HepG2 (cell line): Measurements from ENCODE around the gene TBC1D1. TPM values are rescaled to one million over a fixed set of nuclear protein-coding genes. Genes with fewer than 3 reads are reported as not detected.

Source experiments
- ATAC-seq: fragments of 200-7000 bp; cut with Tn5 transposase; 3 replicates; pipeline ENCODE4 v1.9.1; 2020; ENCODE audit warnings: mild to moderate bottlenecking, moderate library complexity
- BruUV-seq: library from RNA; stranded (reverse); fragments of 400-500 nt; replicated peaks from 2 replicates; lab custom pipeline; 2021; lab: Mats Ljungman, UMichigan
- CTCF ChIA-PET: fragments of 300-600 bp; formaldehyde crosslinking; extraction: SDS; loops from one replicate; lab custom pipeline; 2021; ENCODE audit warnings: low total read pairs, inconsistent platforms, low intra/inter-chr PET ratio; lab: Yijun Ruan, JAX
- POLR2A ChIA-PET: fragments of 350-600 bp; sonication (Branson Sonifier 250); formaldehyde crosslinking; loops from one replicate; lab custom pipeline; 2020; ENCODE audit warnings: antibody characterized with exemption, inconsistent platforms; lab: Yijun Ruan, JAX
- DNase-seq: peaks from one replicate; pipeline ENCODE4 v3.0.0-alpha.2; 2015; ENCODE audit warnings: low spot score
- FAIRE-seq: peaks from 3 replicates; lab custom pipeline; 2011; peaks lifted over from hg19 to GRCh38; lab: Jason Lieb, UNC
- H2AFZ ChIP-seq: one replicate; pipeline ENCODE4 v1.6.1; 2011; ENCODE audit warnings: low read length, inconsistent platforms
- H3K27ac ChIP-seq: fragments of 300-600 bp; 3 replicates; pipeline ENCODE4 v1.8.0; 2011; ENCODE audit warnings: mixed run types, mild to moderate bottlenecking, mixed read lengths, low read length, inconsistent platforms; ENCODE audit not compliant: insufficient read depth; ENCODE audit errors: extremely low read length
- H3K27me3 ChIP-seq, 2 experiments: fragments of 200-600 bp in 1 of 2; 2 replicates in 1 of 2; 3 replicates in 1 of 2; pipeline versions ENCODE4 v1.6.0 to v1.8.0; 2011; ENCODE audit warnings: low read length in 2 of 2, mild to moderate bottlenecking in 2 of 2, moderate library complexity in 2 of 2, inconsistent platforms in 1 of 2; ENCODE audit not compliant: insufficient read depth in 2 of 2, control insufficient read depth in 1 of 2
- H3K36me3 ChIP-seq, 2 experiments: fragments of 200-600 bp in 1 of 2; replicated peaks in 1 of 2; 2 replicates in 1 of 2; 3 replicates in 1 of 2; pipeline versions ENCODE4 v1.5.1 to v1.8.0; 2011; ENCODE audit warnings: low read length in 2 of 2, inconsistent platforms in 1 of 2; ENCODE audit not compliant: insufficient read depth in 2 of 2, control insufficient read depth in 1 of 2
- H3K4me1 ChIP-seq: 2 replicates; pipeline ENCODE4 v1.5.1; 2012; ENCODE audit warnings: low read length, inconsistent platforms; ENCODE audit not compliant: insufficient read depth
- H3K4me2 ChIP-seq: 2 replicates; pipeline ENCODE4 v1.6.0; 2011; ENCODE audit warnings: low read depth, low read length, inconsistent platforms
- H3K4me3 ChIP-seq, 3 experiments: fragments of 200-600 bp in 1 of 3; sonication (generic), shearing (Covaris generic) in 1 of 3; replicated peaks in 1 of 3; 2 replicates each; pipeline ENCODE4 v1.5.1; 2011 to 2016; ENCODE audit warnings: low read length in 3 of 3, inconsistent platforms in 2 of 3, low read depth in 2 of 3, mild to moderate bottlenecking in 2 of 3, control low read depth in 1 of 3, mixed read lengths in 1 of 3; ENCODE audit not compliant: insufficient read depth in 1 of 3
- H3K79me2 ChIP-seq: one replicate; pipeline ENCODE4 v1.6.1; 2011; ENCODE audit warnings: low read length, inconsistent platforms; ENCODE audit not compliant: insufficient read depth
- H3K9ac ChIP-seq: 2 replicates; pipeline ENCODE4 v1.6.0; 2011; ENCODE audit warnings: mild to moderate bottlenecking, low read depth, low read length, inconsistent platforms; ENCODE audit not compliant: insufficient read depth
- H3K9me3 ChIP-seq: 2 replicates; pipeline ENCODE4 v1.5.1; 2012; ENCODE audit warnings: mild to moderate bottlenecking, low read length
- H4K20me1 ChIP-seq: 2 replicates; pipeline ENCODE4 v1.6.0; 2011; ENCODE audit warnings: inconsistent platforms, mild to moderate bottlenecking, low read length, moderate library complexity; ENCODE audit not compliant: insufficient read depth
- CAMTA2 ChIP-seq: sonication (generic); formaldehyde crosslinking; IDR thresholded peaks from 2 replicates; pipeline ENCODE4 v1.4.0; 2020; ENCODE audit warnings: mild to moderate bottlenecking, missing genetic modification reagents, borderline replicate concordance
- CBX2 ChIP-seq, 2 experiments: fragments of 200-600 bp in 1 of 2; sonication (generic); formaldehyde crosslinking in 1 of 2; IDR thresholded peaks; 2 replicates each; pipeline versions ENCODE4 v1.7.0 to v1.8.1; 2018 to 2022; ENCODE audit warnings: low read depth in 2 of 2, low read length in 1 of 2, mild to moderate bottlenecking in 1 of 2, missing genetic modification reagents in 1 of 2
- CCAR2 ChIP-seq: fragments of 200-400 bp; formaldehyde crosslinking; optimal IDR thresholded peaks from 2 replicates; pipeline ENCODE3; 2018; ENCODE audit warnings: low read depth, mild to moderate bottlenecking, low read length, moderate library complexity
- CHCHD3 ChIP-seq: sonication (generic); formaldehyde crosslinking; IDR thresholded peaks from 2 replicates; pipeline ENCODE4 v1.8.0; 2022; ENCODE audit warnings: mild to moderate bottlenecking, missing genetic modification reagents, moderate library complexity
- GABPB1 ChIP-seq: IDR thresholded peaks from 2 replicates; pipeline ENCODE4 v1.6.1; 2016; ENCODE audit warnings: mild to moderate bottlenecking, missing genetic modification reagents, moderate library complexity, missing compliant biosample characterization
- KDM6A ChIP-seq: IDR thresholded peaks from 2 replicates; pipeline ENCODE4 v1.6.1; 2016; ENCODE audit warnings: low read depth
- MIER2 ChIP-seq: IDR thresholded peaks from 2 replicates; pipeline ENCODE4 v1.6.1; 2016; ENCODE audit warnings: missing biosample characterization, missing genetic modification reagents
- NFIB ChIP-seq: sonication (generic); formaldehyde crosslinking; IDR thresholded peaks from 2 replicates; pipeline ENCODE4 v1.9.0; 2021; ENCODE audit warnings: missing genetic modification reagents, mild to moderate bottlenecking, borderline replicate concordance
- PHB2 ChIP-seq: fragments of 450-650 bp; IDR thresholded peaks from 2 replicates; pipeline ENCODE4 v1.6.1; 2018; ENCODE audit not compliant: partially characterized antibody
- RXRB ChIP-seq: IDR thresholded peaks from 2 replicates; pipeline ENCODE4 v1.6.1; 2016; ENCODE audit warnings: borderline replicate concordance, missing genetic modification reagents, missing compliant biosample characterization
- TFDP1 ChIP-seq: IDR thresholded peaks from 2 replicates; pipeline ENCODE4 v1.6.1; 2016; ENCODE audit warnings: missing compliant biosample characterization, missing genetic modification reagents, borderline replicate concordance
- THAP8 ChIP-seq: sonication (generic); formaldehyde crosslinking; IDR thresholded peaks from 2 replicates; pipeline ENCODE4 v1.5.1; 2020; ENCODE audit warnings: missing genetic modification reagents, mild to moderate bottlenecking, borderline replicate concordance
- ZNF235 ChIP-seq: sonication (generic); formaldehyde crosslinking; IDR thresholded peaks from 2 replicates; pipeline ENCODE4 v1.8.1; 2023; ENCODE audit warnings: mild to moderate bottlenecking, missing genetic modification reagents, borderline replicate concordance
- ZNF580 ChIP-seq: IDR thresholded peaks from 2 replicates; pipeline ENCODE4 v1.6.1; 2016; ENCODE audit warnings: low read depth, borderline replicate concordance
- ZNF660 ChIP-seq: sonication (generic); formaldehyde crosslinking; IDR thresholded peaks from 2 replicates; pipeline ENCODE4 v1.5.1; 2020; ENCODE audit warnings: mild to moderate bottlenecking, low read depth, missing genetic modification reagents, borderline replicate concordance
- ZNF740 ChIP-seq: sonication (generic); formaldehyde crosslinking; IDR thresholded peaks from 2 replicates; pipeline ENCODE4 v1.4.0; 2020; ENCODE audit warnings: missing genetic modification reagents
- ZNF777 ChIP-seq: sonication (generic); formaldehyde crosslinking; IDR thresholded peaks from 2 replicates; pipeline ENCODE4 v1.4.0; 2020; ENCODE audit warnings: missing genetic modification reagents
- WGBS: methylation state at CpG from one replicate; pipeline ENCODE4 v1.1.6; 2017; ENCODE audit warnings: low lambda C conversion rate; 5-methylcytosine and 5-hydroxymethylcytosine counted together
- in situ Hi-C: cut with HindIII; loops from 2 replicates; pipeline ENCODE4 v1.10.0; 2017; ENCODE audit warnings: low pct_unique_long_range_greater_than_20kb; ENCODE audit not compliant: extremely low pct_ligation_motif_present
- intact Hi-C: fragments of 100-400 bp; cut with micrococcal nuclease; formaldehyde crosslinking; loops from one replicate; pipeline ENCODE4 v1.10.0; 2022; ENCODE audit not compliant: unreplicated experiment
- polyA plus RNA-seq, 8 experiments: library from polyadenylated mRNA; depleted of rRNA in 3 of 8; stranded (reverse) in 7 of 8; unstranded in 1 of 8; fragments of >200 nt; fragmentation: Illumina TruSeq in 4 of 8; extraction: Trizol in 4 of 8; gene quantifications; 2 replicates each; pipeline versions ENCODE4 v1.2.1 to v1.2.3, GENCODE V29; 2011 to 2016; ENCODE audit warnings: low read depth in 4 of 8, missing spikeins in 1 of 8, mixed read lengths in 1 of 8; ENCODE audit not compliant: insufficient read depth in 1 of 8
- total RNA-seq, 5 experiments: library from RNA; depleted of rRNA; stranded (reverse); fragments of >200 nt; fragmentation: Illumina TruSeq; extraction: Trizol; gene quantifications; 2 replicates each; pipeline ENCODE4 v1.2.3, GENCODE V29; 2016; ENCODE audit warnings: low read depth in 1 of 5

Gene TBC1D1
- total and polyA plus RNA-seq, 2 of the 13 experiments (the other 11 are each of a cell fraction or from before 2014, with no cell fraction given) = 37.3 to 62.8 TPM

GRCh38 chr4:37895271-37895670, 4.4 kb downstream of the TBC1D1 start:
- Histone ChIP-seq H3K9me3 (no peaks in the 10 kb centered on the region), H3K79me2 (no peaks in the 10 kb centered on the region), H2AFZ (no peak overlapping the region), H3K36me3 (no peaks in the 10 kb centered on the region), H3K4me1 (peaks cover 7% of the 10 kb centered on the region; the same call in 1 of the 2 replicates), H4K20me1 (no peaks in the 10 kb centered on the region), H3K9ac (no peak overlapping the region), H3K4me3 (no peak overlapping the region), H3K4me2 (no peak overlapping the region), H3K27ac (no peak overlapping the region), H3K27me3 (peaks cover 0 to 25% of the 10 kb centered on the region in 2 experiments; a peak in 2 of 5 replicates)
- CTCF ChIA-PET = no interaction called here
- FAIRE-seq (no peak), ATAC-seq (no peak), DNase-seq (no peak)
- no TSS peak for BruUV-seq
- intact Hi-C loops (no loop called here), in situ Hi-C loops (no loop called here)
- TF ChIP-seq PHB2 (no peak), ZNF740 (CRISPR knock-in tag) (no peak), NFIB (no peak), CBX2 (IDR thresholded peaks at IDR 0.05; ENCODE audit: low read depth, low read length) (no peak), CBX2 (CRISPR knock-in tag; IDR thresholded peaks at IDR 0.05; ENCODE audit: low read depth) (no peak), ZNF235 (CRISPR knock-in tag) (no peak), ZNF580 (CRISPR knock-in tag) (no peak)
- POLR2A ChIA-PET = no interaction called here
- 41% methylated on average over 7 of the region's 7 CpGs for WGBS

- Histone ChIP-seq H2AFZ (no peak overlapping the region), H3K9me3 (no peaks in the 10 kb centered on the region), H3K27ac (no peak overlapping the region), H3K36me3 (no peaks in the 10 kb centered on the region), H4K20me1 (no peaks in the 10 kb centered on the region), H3K27me3 (peaks cover 0 to 22% of the 10 kb centered on the region in 2 experiments; a peak in 2 of 5 replicates), H3K79me2 (no peaks in the 10 kb centered on the region), H3K4me2 (no peak overlapping the region), H3K4me3 (no peak overlapping the region), H3K4me1 (peaks cover 7% of the 10 kb centered on the region; the same call in 1 of the 2 replicates), H3K9ac (no peak overlapping the region)
- POLR2A ChIA-PET = no interaction called here
- ATAC-seq (no peak), DNase-seq (no peak), FAIRE-seq (no peak)
- CTCF ChIA-PET = no interaction called here
- BruUV-seq = no TSS peak
- in situ Hi-C loops = no loop called here
- intact Hi-C loops = no loop called here
- TF ChIP-seq THAP8 (CRISPR knock-in tag) (no peak), CCAR2 (no peak), TFDP1 (CRISPR knock-in tag) (no peak), MIER2 (CRISPR knock-in tag) (no peak), CAMTA2 (CRISPR knock-in tag) (no peak), ZNF660 (CRISPR knock-in tag) (no peak), KDM6A (CRISPR knock-in tag) (no peak), ZNF777 (no peak), RXRB (CRISPR knock-in tag) (no peak), CHCHD3 (CRISPR knock-in tag) (no peak), GABPB1 (no peak)
These were observed 5.4 kb downstream of the TBC1D1 start for GRCh38 chr4:37896206-37896860.
